ENCODE measurements around the gene SUSD1. TPM values are rescaled to one million over a fixed set of nuclear protein-coding genes. Genes with fewer than 3 reads are reported as not detected.

The SUSD1 gene
- total and polyA plus RNA-seq, 9 of the 15 experiments (the other 6 are each of a cell fraction or from before 2014, with no cell fraction given): 10.9 to 44.4 (median 36.1) TPM

- no peak for TF ChIP-seq ZNF609 (CRISPR knock-in tag; IDR thresholded peaks at IDR 0.05; ENCODE audit: borderline replicate concordance)
- no peak for TF ChIP-seq E2F4 (CRISPR knock-in tag; IDR thresholded peaks at IDR 0.05; ENCODE audit: low read depth)
- TF ChIP-seq HDAC8 (tag; IDR thresholded peaks at IDR 0.05): no peak
- TF ChIP-seq EP400 (IDR thresholded peaks at IDR 0.05): 0 out of 2 replicates have a peak, but pooled peaks have one; percentile 17
- TF ChIP-seq CBX3 (IDR thresholded peaks at IDR 0.05; ENCODE audit: borderline replicate concordance in 1 of 2, low read length in 2 of 2): peak in 1 of 2 experiments; percentile 21; a peak in 1 of 3 replicates
- no peak for TF ChIP-seq NFE2L1 (tag; IDR thresholded peaks at IDR 0.05; ENCODE audit: borderline replicate concordance, low read depth)
- no peak for TF ChIP-seq CREBBP (IDR thresholded peaks at IDR 0.05; ENCODE audit: low read depth, low read length)
- TF ChIP-seq IRF2 (CRISPR knock-in tag; IDR thresholded peaks at IDR 0.05): no peak
- 0 out of 4 replicates have a peak, but pooled peaks of 1 of the 2 experiments have one; percentile 26 for TF ChIP-seq SRF (CRISPR knock-in tag; IDR thresholded peaks at IDR 0.05)
- no peak for TF ChIP-seq ZNF3 (CRISPR knock-in tag; IDR thresholded peaks at IDR 0.05)
- no peak for TF ChIP-seq IRF9 (tag; IDR thresholded peaks at IDR 0.05)
- TF ChIP-seq NFXL1 (CRISPR knock-in tag; IDR thresholded peaks at IDR 0.05): no peak
- TF ChIP-seq ID3 (CRISPR knock-in tag; IDR thresholded peaks at IDR 0.05): no peak
- TF ChIP-seq ID3 (tag; IDR thresholded peaks at IDR 0.05): no peak
- TF ChIP-seq GABPB2 (CRISPR knock-in tag; conservative IDR thresholded peaks at IDR 0.05): no peak
Measured at GRCh38 chr9:112094948-112095681, 80.0 kb downstream of the SUSD1 start (continued).

All from K562 (cell line).